Nephron (organoid): ENCODE data around the gene DCDC2B.

Source experiments
- H3K27ac Mint-ChIP-seq, 3 experiments: 2 replicates each; pipeline ENCODE4 v1.8.0; 2020; ENCODE audit warnings: mixed read lengths in 3 of 3, mild to moderate bottlenecking in 2 of 3, moderate library complexity in 1 of 3
- H3K27me3 Mint-ChIP-seq: 2 replicates; pipeline ENCODE4 v1.8.0; 2021; ENCODE audit warnings: low read depth, mild to moderate bottlenecking, moderate library complexity, mixed read lengths
- H3K36me3 Mint-ChIP-seq: 2 replicates; pipeline ENCODE4 v1.8.0; 2020; ENCODE audit warnings: low read depth, mixed read lengths
- H3K4me1 Mint-ChIP-seq: 2 replicates; pipeline ENCODE4 v1.8.0; 2020; ENCODE audit warnings: mixed read lengths
- H3K4me3 Mint-ChIP-seq, 3 experiments: 2 replicates each; pipeline ENCODE4 v1.8.0; 2020; ENCODE audit warnings: mild to moderate bottlenecking in 3 of 3, mixed read lengths in 3 of 3, moderate library complexity in 2 of 3
- H3K9me3 Mint-ChIP-seq: 2 replicates; pipeline ENCODE4 v1.8.0; 2020; ENCODE audit warnings: mixed read lengths
- TF ChIP-seq, protein P1 (sequence below), 3 experiments: fragments of 200-600 bp; sonication (generic); IDR thresholded peaks; one replicate each; pipeline ENCODE4 v1.5.0; 2021; ENCODE audit warnings: antibody characterized with exemption in 3 of 3; ENCODE audit not compliant: unreplicated experiment in 3 of 3

Gene DCDC2B

DNA sequence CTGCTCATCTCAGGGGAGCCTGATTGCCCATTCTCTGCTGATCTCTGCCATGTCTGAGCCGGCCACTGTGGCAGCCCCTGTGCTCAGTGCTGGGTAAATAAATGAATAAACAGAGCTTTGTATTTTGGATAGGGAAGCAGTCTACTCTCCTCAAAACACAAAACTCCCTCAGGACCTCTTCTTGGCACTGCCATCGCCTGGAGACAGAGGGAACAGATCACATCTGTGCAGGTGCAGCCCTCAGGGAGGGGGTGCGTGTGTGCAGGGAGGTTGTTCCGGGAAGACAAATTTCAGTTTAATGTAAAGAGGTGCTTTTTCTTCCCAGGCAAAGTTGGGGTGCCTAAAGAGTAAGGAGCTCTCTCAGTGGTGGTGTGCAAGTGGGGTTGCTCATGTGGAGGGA lies 30.4 kb downstream of the DCDC2B start:
- peaks cover 6% of the 10 kb centered on the region for H3K36me3 Mint-ChIP-seq
- no peaks in the 10 kb centered on the region for H3K27me3 Mint-ChIP-seq
- peak overlapping the region; percentile 92 to 93 (median 92) for H3K4me3 Mint-ChIP-seq
- TF ChIP-seq, protein P1, sequence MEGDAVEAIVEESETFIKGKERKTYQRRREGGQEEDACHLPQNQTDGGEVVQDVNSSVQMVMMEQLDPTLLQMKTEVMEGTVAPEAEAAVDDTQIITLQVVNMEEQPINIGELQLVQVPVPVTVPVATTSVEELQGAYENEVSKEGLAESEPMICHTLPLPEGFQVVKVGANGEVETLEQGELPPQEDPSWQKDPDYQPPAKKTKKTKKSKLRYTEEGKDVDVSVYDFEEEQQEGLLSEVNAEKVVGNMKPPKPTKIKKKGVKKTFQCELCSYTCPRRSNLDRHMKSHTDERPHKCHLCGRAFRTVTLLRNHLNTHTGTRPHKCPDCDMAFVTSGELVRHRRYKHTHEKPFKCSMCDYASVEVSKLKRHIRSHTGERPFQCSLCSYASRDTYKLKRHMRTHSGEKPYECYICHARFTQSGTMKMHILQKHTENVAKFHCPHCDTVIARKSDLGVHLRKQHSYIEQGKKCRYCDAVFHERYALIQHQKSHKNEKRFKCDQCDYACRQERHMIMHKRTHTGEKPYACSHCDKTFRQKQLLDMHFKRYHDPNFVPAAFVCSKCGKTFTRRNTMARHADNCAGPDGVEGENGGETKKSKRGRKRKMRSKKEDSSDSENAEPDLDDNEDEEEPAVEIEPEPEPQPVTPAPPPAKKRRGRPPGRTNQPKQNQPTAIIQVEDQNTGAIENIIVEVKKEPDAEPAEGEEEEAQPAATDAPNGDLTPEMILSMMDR (IDR thresholded peaks at IDR 0.05; ENCODE audit: unreplicated experiment in 3 of 3) = no peak
- peaks cover 11% of the 10 kb centered on the region for H3K4me1 Mint-ChIP-seq
- peak overlapping the region; percentile 28 to 85 (median 77) for H3K27ac Mint-ChIP-seq
- no peaks in the 10 kb centered on the region for H3K9me3 Mint-ChIP-seq

DNA sequence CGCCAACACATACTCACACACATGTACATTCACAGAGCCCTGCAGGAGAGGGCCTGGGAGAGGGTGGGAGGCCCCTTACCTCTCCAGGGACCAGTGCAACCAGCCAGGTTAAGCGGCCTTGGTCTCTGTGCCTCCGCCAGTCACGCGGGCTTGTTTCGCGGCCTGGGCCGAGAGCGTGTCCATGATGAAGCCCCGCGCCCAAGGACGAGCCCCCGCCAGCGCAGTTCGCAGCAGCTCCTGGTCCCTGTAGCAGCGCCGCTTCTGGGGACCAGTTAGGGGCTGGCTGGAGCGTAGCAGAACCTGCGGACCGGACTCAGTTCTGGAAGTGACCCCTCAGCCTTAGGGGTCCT lies 30.9 kb downstream of the DCDC2B start:
- H3K36me3 Mint-ChIP-seq = peaks cover 6% of the 10 kb centered on the region
- peak overlapping the region; percentile 92 to 93 (median 92) for H3K4me3 Mint-ChIP-seq
- no peaks in the 10 kb centered on the region for H3K27me3 Mint-ChIP-seq
- peaks cover 11% of the 10 kb centered on the region for H3K4me1 Mint-ChIP-seq
- TF ChIP-seq, protein P1 (IDR thresholded peaks at IDR 0.05; ENCODE audit: unreplicated experiment in 3 of 3) = no peak
- no peaks in the 10 kb centered on the region for H3K9me3 Mint-ChIP-seq
- H3K27ac Mint-ChIP-seq = peak overlapping the region; percentile 77 to 85 (median 85)

DNA sequence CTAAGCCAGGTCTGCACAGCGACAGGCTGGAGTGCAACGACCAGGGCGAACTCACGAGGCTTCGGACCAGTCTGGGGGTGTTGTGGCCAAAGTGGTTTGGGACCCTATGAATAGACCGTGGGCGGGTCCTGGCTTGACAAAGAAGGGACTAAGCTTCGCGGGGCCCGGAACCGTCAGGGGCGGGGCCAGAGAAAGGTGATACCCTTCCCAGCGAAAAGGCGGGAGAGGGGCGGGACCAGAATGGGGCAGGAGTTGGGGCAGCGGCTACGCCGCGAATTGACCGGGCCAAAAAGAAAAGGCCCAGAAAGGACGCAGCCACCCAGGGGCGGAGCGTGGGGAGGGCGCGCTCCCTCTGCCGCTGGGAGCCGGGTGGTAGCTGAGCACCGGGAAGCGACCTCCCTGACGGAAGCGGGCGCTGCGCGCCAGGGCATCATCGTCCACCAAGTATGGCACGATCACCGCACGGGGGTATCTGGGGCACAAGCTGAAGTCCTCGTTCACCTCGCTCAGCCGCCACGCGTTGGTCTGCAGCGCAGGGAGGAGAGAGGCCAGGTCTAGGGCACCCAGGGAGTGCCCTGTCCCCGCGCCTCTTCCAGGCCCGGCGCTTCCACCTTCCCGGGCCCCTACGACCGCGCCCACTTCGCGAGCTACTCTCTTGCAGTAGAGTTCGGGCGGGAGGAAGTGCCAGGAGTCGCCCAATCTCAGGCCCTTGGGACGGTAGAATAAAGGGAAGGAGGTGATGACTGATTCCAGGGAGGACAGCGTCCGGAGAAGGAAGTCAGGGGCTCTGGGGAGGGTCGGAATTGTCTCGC lies 31.5 kb downstream of the DCDC2B start:
- H3K27me3 Mint-ChIP-seq = no peaks in the 10 kb centered on the region

DNA sequence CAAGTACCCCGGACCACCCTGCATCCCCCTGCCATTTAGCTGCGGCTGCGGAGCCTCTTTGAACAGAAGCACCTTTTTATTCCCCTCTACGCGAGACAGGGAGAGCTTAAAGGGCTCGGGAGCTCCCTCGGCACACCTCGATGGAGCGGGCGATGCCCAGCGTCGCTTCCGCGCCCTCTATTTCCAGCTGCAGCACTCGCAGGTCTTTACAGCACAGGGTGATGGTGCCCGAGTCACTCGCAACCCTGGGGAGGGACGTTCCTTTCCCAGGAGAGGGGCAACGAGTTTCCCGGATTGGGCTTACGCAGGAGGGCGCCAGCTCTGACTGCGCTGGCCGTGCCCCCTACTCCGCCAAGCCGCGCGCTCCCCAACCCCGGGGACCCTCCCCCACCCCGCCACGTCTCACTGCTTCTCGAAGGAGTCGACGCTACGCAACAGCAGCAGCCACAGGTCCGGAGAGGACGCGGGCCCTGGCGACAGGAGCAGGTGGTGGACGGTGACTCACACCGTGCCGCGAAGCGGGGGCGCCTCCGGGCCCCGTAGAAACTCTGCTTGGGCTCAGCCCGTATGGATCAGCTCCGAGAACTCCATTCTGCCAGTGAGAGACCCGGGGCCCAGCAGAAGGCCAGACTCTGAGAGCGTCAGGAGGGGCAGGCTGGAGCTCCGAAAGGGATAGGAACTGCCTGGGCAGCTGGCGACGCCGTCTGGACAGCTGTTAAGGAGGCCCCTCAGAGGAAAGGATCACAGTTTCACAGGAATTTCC lies 32.3 kb downstream of the DCDC2B start:
- Mint-ChIP-seq H3K4me3 (peak overlapping the region; percentile 92 to 93 (median 92)), H3K4me1 (peaks cover 11% of the 10 kb centered on the region), H3K27me3 (no peaks in the 10 kb centered on the region), H3K9me3 (no peaks in the 10 kb centered on the region), H3K27ac (peak overlapping the region; percentile 75 to 94 (median 85)), H3K36me3 (peaks cover under 1% of the 10 kb centered on the region)
- TF ChIP-seq, protein P1 (IDR thresholded peaks at IDR 0.05; ENCODE audit: unreplicated experiment in 3 of 3) = no peak

More for the DNA sequence above, 31.5 kb downstream of the DCDC2B start:
- TF ChIP-seq, protein P1 (IDR thresholded peaks at IDR 0.05; ENCODE audit: unreplicated experiment in 3 of 3) = no peak
- peaks cover 11% of the 10 kb centered on the region for H3K4me1 Mint-ChIP-seq
- H3K27ac Mint-ChIP-seq = peak overlapping the region; percentile 77 to 85 (median 85)
- no peaks in the 10 kb centered on the region for H3K9me3 Mint-ChIP-seq
- peak overlapping the region; percentile 92 to 93 (median 92) for H3K4me3 Mint-ChIP-seq
- H3K36me3 Mint-ChIP-seq = peaks cover 6% of the 10 kb centered on the region

DNA sequence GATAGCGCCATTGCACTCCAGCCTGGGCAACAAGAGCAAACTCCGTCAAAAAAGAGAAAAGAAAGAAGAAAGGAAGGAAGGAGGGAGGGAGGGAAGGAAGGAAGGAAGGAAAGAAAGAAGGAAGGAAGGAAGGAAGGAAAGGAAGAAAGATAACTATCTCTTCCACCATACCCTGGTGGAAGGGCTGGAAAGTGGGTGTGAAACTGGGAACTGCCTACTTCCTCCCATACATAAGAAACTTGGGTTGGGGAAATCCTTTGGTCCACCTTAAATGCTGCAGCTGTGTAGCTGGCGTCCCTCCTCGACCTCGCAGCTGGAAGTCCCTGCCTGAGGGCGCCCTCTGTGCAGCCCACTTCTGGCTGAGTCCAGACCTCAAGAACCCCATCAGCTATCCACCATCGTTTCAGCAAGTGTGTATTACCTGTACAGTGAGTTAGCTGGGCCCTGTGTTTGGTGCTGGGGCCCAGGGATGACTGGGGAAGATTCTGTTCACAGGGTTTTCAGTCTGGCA lies 33.5 kb downstream of the DCDC2B start:
- TF ChIP-seq, protein P1 (IDR thresholded peaks at IDR 0.05; ENCODE audit: unreplicated experiment in 3 of 3) = no peak
- Mint-ChIP-seq H3K27ac (peak overlapping the region; percentile 65 to 77 (median 71)), H3K9me3 (no peaks in the 10 kb centered on the region)

More for the DNA sequence above, 33.5 kb downstream of the DCDC2B start:
- Mint-ChIP-seq H3K4me3 (peak overlapping the region; percentile 55 to 93 (median 92)), H3K4me1 (peaks cover 17% of the 10 kb centered on the region), H3K27me3 (no peaks in the 10 kb centered on the region), H3K36me3 (no peaks in the 10 kb centered on the region)
